ENCODE measurements around the gene INTS1. TPM values are rescaled to one million over a fixed set of nuclear protein-coding genes. Genes with fewer than 3 reads are reported as not detected.
A peak's percentile ranks its signal among the peaks of the same experiment; 100 is the strongest.

INTS1 gene
- total RNA-seq, 1 donor from 2014 or later, result 80.7 TPM

DNA sequence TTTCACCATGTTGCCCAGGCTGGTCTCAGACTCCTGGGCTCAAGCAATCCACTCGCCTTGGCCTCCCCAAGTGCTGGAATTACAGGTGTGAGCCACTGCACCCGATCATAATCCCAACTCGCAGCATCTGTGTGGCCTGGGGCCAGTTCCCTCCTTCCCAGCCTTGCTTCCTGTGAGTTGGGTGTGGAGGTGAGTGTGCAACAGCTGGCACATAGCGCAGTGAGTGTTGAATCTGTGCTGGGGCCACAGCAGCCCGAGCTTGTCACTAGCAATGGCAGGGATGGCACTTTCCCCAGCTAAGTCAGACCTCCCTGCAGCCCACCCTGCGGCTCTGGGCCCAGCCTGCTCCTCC lies 39.6 kb upstream of the INTS1 start:
- Histone ChIP-seq H3K27ac (no peak overlapping the region), H3K4me3 (no peak overlapping the region), H3K27me3 (no peaks in the 10 kb centered on the region), H3K9me3 (no peaks in the 10 kb centered on the region), H3K4me1 (peaks cover 1 to 13% of the 10 kb centered on the region in 2 donors), H3K36me3 (peaks cover 53 to 63% of the 10 kb centered on the region in 2 donors)
- intact Hi-C loops (cut with DNase I), result no loop called here
- DNase-seq (ENCODE audit: low spot score in 2 of 2), result no peak
- TF ChIP-seq, protein P1, sequence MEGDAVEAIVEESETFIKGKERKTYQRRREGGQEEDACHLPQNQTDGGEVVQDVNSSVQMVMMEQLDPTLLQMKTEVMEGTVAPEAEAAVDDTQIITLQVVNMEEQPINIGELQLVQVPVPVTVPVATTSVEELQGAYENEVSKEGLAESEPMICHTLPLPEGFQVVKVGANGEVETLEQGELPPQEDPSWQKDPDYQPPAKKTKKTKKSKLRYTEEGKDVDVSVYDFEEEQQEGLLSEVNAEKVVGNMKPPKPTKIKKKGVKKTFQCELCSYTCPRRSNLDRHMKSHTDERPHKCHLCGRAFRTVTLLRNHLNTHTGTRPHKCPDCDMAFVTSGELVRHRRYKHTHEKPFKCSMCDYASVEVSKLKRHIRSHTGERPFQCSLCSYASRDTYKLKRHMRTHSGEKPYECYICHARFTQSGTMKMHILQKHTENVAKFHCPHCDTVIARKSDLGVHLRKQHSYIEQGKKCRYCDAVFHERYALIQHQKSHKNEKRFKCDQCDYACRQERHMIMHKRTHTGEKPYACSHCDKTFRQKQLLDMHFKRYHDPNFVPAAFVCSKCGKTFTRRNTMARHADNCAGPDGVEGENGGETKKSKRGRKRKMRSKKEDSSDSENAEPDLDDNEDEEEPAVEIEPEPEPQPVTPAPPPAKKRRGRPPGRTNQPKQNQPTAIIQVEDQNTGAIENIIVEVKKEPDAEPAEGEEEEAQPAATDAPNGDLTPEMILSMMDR (IDR thresholded peaks at IDR 0.05), result no peak

DNA sequence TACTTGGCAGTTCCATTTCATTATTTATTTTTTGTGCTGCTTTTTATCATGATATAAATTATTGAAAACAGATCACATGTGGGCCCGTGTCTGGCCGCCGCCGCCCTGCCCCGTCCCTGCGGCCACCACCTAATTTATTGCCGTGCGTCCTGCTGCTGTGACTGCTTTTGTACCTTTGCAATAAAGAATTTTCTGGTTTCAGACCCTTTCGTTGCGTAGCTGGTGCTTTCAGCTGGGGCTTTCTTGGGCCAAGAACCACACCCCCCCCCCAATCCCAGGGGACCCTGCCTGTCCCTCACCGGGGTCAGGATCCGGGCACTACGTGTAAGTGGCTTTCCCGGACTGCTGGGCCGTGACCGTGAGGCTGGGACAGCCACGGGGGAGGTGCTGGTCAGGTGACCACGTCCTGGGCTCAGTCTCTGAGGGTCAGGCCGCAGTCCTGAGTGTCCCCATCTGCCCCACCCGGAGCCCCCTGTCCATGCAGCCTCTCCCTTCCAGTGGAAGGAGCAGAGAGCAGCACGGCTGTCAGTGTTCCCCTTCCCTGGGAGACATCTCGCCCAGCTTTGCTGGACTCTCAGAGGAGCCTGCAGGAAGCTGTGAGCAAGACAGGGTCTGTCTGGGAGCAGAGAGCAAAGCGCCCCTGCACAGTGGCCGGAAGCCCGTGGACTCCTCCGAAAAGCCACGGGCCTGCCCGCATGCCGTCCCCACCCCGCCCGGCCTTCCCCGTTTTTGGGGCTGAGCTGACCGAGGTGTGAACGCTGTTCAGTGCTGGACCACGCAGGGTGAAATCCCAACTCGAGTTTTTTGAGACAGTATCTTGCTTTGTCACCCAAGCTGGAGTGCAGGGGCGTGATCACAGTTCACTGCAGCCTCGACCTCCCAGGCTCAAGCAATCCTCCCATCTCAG lies 38.9 kb upstream of the INTS1 start:
- intact Hi-C loops (cut with DNase I), result no loop called here
- no peak overlapping the region for H3K4me3 ChIP-seq
- TF ChIP-seq, protein P1 (IDR thresholded peaks at IDR 0.05), result no peak
- no peaks in the 10 kb centered on the region for H3K27me3 ChIP-seq
- H3K4me1 ChIP-seq, result peaks cover 8 to 19% of the 10 kb centered on the region in 2 donors
- H3K9me3 ChIP-seq, result no peaks in the 10 kb centered on the region
- H3K36me3 ChIP-seq, result peaks cover 53 to 63% of the 10 kb centered on the region in 2 donors
- no peak overlapping the region for H3K27ac ChIP-seq
- DNase-seq (ENCODE audit: low spot score in 2 of 2), result no peak

DNA sequence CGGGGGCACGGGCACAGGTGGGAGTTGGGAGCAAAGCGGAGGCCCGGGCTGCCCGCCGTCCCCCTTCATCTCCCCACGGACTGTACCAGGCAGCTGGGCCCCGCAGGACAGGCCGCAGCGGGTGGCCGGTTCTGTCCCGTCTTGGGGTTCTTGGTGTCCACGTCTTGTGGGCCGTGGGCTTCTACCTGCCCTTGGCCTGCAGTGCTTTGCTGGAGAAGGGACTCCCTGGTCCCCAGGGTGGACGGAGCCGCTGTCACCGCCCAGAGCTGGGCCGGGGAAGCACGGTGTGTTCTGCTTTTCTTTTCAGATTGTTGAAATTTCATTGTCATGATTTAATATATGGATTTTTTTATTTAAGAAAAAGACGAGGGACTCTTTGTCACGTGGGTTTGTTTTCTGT lies 38.1 kb upstream of the INTS1 start:
- no peak for DNase-seq (ENCODE audit: low spot score in 2 of 2)
- Histone ChIP-seq H3K27me3 (no peaks in the 10 kb centered on the region), H3K9me3 (no peaks in the 10 kb centered on the region), H3K27ac (no peak overlapping the region), H3K36me3 (peaks cover 53 to 63% of the 10 kb centered on the region in 2 donors), H3K4me1 (peaks cover 8 to 19% of the 10 kb centered on the region in 2 donors), H3K4me3 (no peak overlapping the region)
- intact Hi-C loops (cut with DNase I), result no loop called here
- TF ChIP-seq, protein P1 (IDR thresholded peaks at IDR 0.05), result no peak

DNA sequence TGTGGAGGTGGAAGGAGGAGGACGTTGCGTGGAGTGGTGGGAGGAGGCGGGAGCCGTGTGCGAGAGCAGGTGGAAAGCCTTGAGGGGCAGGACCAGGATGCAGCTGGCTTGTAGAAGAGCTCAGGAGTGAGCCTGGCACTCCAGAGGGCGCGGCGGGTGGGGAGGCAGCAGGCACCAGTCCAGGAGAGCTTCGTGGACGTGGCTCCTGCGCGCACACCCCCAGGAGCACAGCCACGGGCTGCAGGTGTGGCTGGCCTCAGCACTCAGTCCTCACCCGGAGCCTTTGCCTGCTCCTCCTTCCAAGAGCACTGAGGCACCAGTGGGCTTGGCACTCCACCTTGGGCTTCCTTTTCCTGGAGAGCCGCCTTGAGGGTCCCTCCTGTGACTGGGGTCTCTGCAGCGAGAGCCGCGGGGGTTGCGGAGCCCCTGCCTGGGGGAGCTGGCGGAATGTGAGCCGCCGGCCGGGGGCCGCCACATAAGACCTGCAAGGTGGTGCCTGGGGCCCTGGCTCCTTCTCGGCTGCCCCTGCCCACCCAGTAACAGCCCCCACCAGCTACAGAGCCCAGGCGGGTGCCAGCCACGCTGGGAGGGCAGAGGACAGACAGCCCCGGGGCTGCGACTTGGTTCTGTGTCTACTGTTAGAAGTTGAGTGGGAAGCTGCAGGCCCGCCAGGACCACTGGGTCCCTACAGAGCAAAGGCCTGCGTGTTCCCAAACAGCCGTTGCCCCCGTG lies 37.4 kb upstream of the INTS1 start:
- DNase-seq (ENCODE audit: low spot score in 2 of 2), result no peak
- intact Hi-C loops (cut with DNase I), result no loop called here
- Histone ChIP-seq H3K4me3 (no peak overlapping the region), H3K27me3 (no peaks in the 10 kb centered on the region), H3K27ac (no peak overlapping the region), H3K9me3 (no peaks in the 10 kb centered on the region), H3K4me1 (peaks cover 8 to 22% of the 10 kb centered on the region in 2 donors), H3K36me3 (peaks cover 53 to 63% of the 10 kb centered on the region in 2 donors)
- TF ChIP-seq, protein P1 (IDR thresholded peaks at IDR 0.05), result no peak

DNA sequence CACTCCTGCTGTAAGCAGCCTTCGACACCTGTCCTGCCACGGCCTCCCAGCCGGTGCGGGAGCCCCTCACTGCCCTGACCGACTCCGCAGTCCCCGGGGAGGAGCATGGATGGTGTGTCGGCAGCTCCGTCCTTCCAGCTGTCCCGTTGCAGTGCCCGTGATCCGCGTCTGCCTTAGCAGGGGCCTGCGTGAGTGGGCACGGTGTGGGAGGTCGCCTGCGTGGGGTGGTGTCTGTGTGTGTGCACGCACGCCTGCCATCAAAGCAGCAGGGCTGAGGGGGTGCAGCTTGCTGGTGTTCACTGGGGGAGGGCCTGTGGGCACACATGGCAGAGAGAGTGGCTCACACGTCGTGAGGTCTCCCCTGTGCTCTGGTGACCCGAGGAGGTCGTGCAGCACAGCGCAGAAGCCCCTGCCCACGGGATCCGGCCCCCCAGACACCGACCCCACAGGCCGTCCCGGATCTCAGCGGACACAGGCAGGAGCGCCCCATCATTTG lies 36.6 kb upstream of the INTS1 start:
- peak overlapping the region in 1 of 2 donors; percentile 99 for H3K27ac ChIP-seq
- H3K36me3 ChIP-seq, result peaks cover 54 to 68% of the 10 kb centered on the region in 2 donors
- H3K27me3 ChIP-seq, result no peaks in the 10 kb centered on the region
- TF ChIP-seq, protein P1 (IDR thresholded peaks at IDR 0.05), result no peak
- H3K9me3 ChIP-seq, result no peaks in the 10 kb centered on the region
- H3K4me3 ChIP-seq, result no peak overlapping the region
- intact Hi-C loops (cut with DNase I), result no loop called here
- DNase-seq (ENCODE audit: low spot score in 2 of 2), result no peak
- peaks cover 11 to 29% of the 10 kb centered on the region in 2 donors for H3K4me1 ChIP-seq
